K562 (cell line): ENCODE data around the gene STXBP6. TPM values are rescaled to one million over a fixed set of nuclear protein-coding genes. Genes with fewer than 3 reads are reported as not detected.
A peak's percentile ranks its signal among the peaks of the same experiment; 100 is the strongest.

Experiments used
- ATAC-seq: fragments of 200-7000 bp; cut with Tn5 transposase; 3 replicates; pipeline ENCODE4 v1.9.1; 2020; ENCODE audit warnings: moderate library complexity
- BruUV-seq: library from RNA; stranded (reverse); fragments of 400-500 nt; replicated peaks from 2 replicates; lab custom pipeline; 2021; lab: Mats Ljungman, UMichigan
- CTCF ChIA-PET: fragments of 300-600 bp; formaldehyde crosslinking; extraction: SDS; loops from one replicate; lab custom pipeline; 2021; ENCODE audit warnings: low intra/inter-chr PET ratio; lab: Yijun Ruan, JAX
- POLR2A ChIA-PET: fragments of 300-600, 350-650 bp; sonication (Branson Sonifier 250); formaldehyde crosslinking; extraction: SDS; loops from one replicate; lab custom pipeline; 2021; ENCODE audit warnings: antibody characterized with exemption, inconsistent platforms; lab: Yijun Ruan, JAX
- DNase-seq, 4 experiments: peaks; one replicate each; pipeline versions ENCODE4 v3.0.0 to v3.0.0-alpha.2; 2011 to 2018; ENCODE audit warnings: low spot score in 3 of 4, mixed read lengths in 3 of 4; ENCODE audit errors: extremely low read depth in 1 of 4
- FAIRE-seq: peaks from 2 replicates; lab custom pipeline; 2011; peaks lifted over from hg19 to GRCh38; lab: Jason Lieb, UNC
- H2AFZ ChIP-seq: 2 replicates; pipeline ENCODE4 v1.6.0; 2011; ENCODE audit warnings: low read depth, low read length, control low read depth, inconsistent platforms
- H3K27ac ChIP-seq: fragments of 200-600 bp; 3 replicates; pipeline ENCODE4 v1.8.0; 2011; ENCODE audit warnings: low read depth, mild to moderate bottlenecking, control low read depth, inconsistent platforms, low read length, moderate library complexity, mixed read lengths; ENCODE audit errors: extremely low read depth
- H3K27me3 ChIP-seq, 2 experiments: fragments of 300-600 bp in 1 of 2; 2 replicates in 1 of 2; 3 replicates in 1 of 2; pipeline versions ENCODE4 v1.6.0 to v1.8.0; 2011; ENCODE audit warnings: inconsistent platforms in 2 of 2, low read length in 2 of 2, mild to moderate bottlenecking in 1 of 2, mixed read lengths in 1 of 2, moderate library complexity in 1 of 2; ENCODE audit not compliant: control insufficient read depth in 2 of 2, insufficient read depth in 2 of 2
- H3K36me3 ChIP-seq: fragments of 300-600 bp; 3 replicates; pipeline ENCODE4 v1.8.0; 2011; ENCODE audit warnings: mild to moderate bottlenecking, low read length, inconsistent platforms; ENCODE audit not compliant: control insufficient read depth, insufficient read depth
- H3K4me1 ChIP-seq, 2 experiments: fragments of 200-600 bp in 1 of 2; replicated peaks in 1 of 2; 2 replicates in 1 of 2; 3 replicates in 1 of 2; pipeline versions ENCODE4 v1.5.1 to v1.8.0; 2011; ENCODE audit warnings: inconsistent platforms in 2 of 2, low read length in 2 of 2, mild to moderate bottlenecking in 1 of 2, mixed read lengths in 1 of 2, moderate library complexity in 1 of 2; ENCODE audit not compliant: control insufficient read depth in 2 of 2, insufficient read depth in 2 of 2
- H3K4me2 ChIP-seq: 2 replicates; pipeline ENCODE4 v1.6.1; 2011; ENCODE audit warnings: low read length, control low read depth, inconsistent platforms, mixed read lengths; ENCODE audit not compliant: insufficient read depth
- H3K4me3 ChIP-seq: fragments of 200-600 bp; sonication (generic), shearing (Covaris generic); 2 replicates; pipeline ENCODE4 v1.5.1; 2016; ENCODE audit warnings: control low read depth, inconsistent platforms
- H3K79me2 ChIP-seq: fragments of 200-600 bp; 3 replicates; pipeline ENCODE4 v1.8.0; 2011; ENCODE audit warnings: low read length, inconsistent platforms; ENCODE audit not compliant: control insufficient read depth, insufficient read depth
- H3K9ac ChIP-seq, 2 experiments: 2 replicates each; pipeline versions ENCODE4 v1.6.0 to v1.6.1; 2011; ENCODE audit warnings: low read depth in 2 of 2, low read length in 2 of 2, control low read depth in 1 of 2, inconsistent platforms in 1 of 2, mild to moderate bottlenecking in 1 of 2, mixed read lengths in 1 of 2; ENCODE audit not compliant: insufficient read depth in 1 of 2
- H3K9me1 ChIP-seq: one replicate; pipeline ENCODE4 v1.6.0; 2011; ENCODE audit warnings: inconsistent platforms, mild to moderate bottlenecking, low read length, moderate library complexity; ENCODE audit not compliant: control insufficient read depth, insufficient read depth
- H3K9me3 ChIP-seq: replicated peaks from 2 replicates; pipeline ENCODE4 v1.5.1; 2011; ENCODE audit warnings: low read depth, low read length, inconsistent platforms; ENCODE audit not compliant: control insufficient read depth, insufficient read depth
- H4K20me1 ChIP-seq: replicated peaks from 2 replicates; pipeline ENCODE4 v1.6.1; 2011; ENCODE audit warnings: low read length, inconsistent platforms, mixed read lengths; ENCODE audit not compliant: control insufficient read depth, insufficient read depth
- HMBOX1 ChIP-seq: sonication (generic); IDR thresholded peaks from 2 replicates; pipeline ENCODE4 v1.6.1; 2016
- POLR2A ChIP-seq: fragments of 450-650 bp; conservative IDR thresholded peaks from 2 replicates; pipeline ENCODE4 v1.6.1; 2016
- RAD51 ChIP-seq: fragments of 450-650 bp; IDR thresholded peaks from 2 replicates; pipeline ENCODE4 v1.7.1; 2016; ENCODE audit warnings: low read depth, mild to moderate bottlenecking, borderline replicate concordance
- SMAD2 ChIP-seq: fragments of 150-350 bp; IDR thresholded peaks from 2 replicates; pipeline ENCODE4 v1.6.1; 2014; ENCODE audit warnings: low read depth, mild to moderate bottlenecking, low read length
- TCF7 ChIP-seq: sonication (generic); IDR thresholded peaks from 2 replicates; pipeline ENCODE4 v1.6.1; 2016; ENCODE audit warnings: antibody characterized with exemption, borderline replicate concordance
- THRA ChIP-seq: fragments of 450-650 bp; IDR thresholded peaks from 2 replicates; pipeline ENCODE4 v1.6.1; 2017; ENCODE audit warnings: mild to moderate bottlenecking, moderate library complexity
- WGBS: fragments of 100-300 bp; shearing (Covaris generic); methylation state at CpG from one replicate; pipeline ENCODE4 v1.1.6; 2016; ENCODE audit warnings: low coverage, mixed read lengths; ENCODE audit not compliant: insufficient coverage; ENCODE audit errors: missing lambda C conversion rate; 5-methylcytosine and 5-hydroxymethylcytosine counted together
- in situ Hi-C: fragments of 300-500 bp; cut with MboI; formaldehyde crosslinking; loops from 4 replicates; pipeline ENCODE4 v1.15.0; 2018; ENCODE audit warnings: inconsistent platforms, mixed read lengths
- intact Hi-C: fragments of 100-400 bp; cut with micrococcal nuclease; formaldehyde crosslinking; loops from 2 replicates; pipeline ENCODE4 v1.14.2; 2022
- polyA plus RNA-seq, 8 experiments: library from polyadenylated mRNA; depleted of rRNA in 4 of 8; stranded (reverse) in 5 of 8; unstranded in 3 of 8; fragments of >200 nt; fragmentation: Nextera tagmentation in 2 of 8; fragmentation: Illumina TruSeq in 1 of 8; extraction: Ambion mirVana in 2 of 8; extraction: Trizol in 1 of 8; gene quantifications; 2 replicates each; pipeline versions ENCODE4 v1.2.1 to v1.2.3, GENCODE V29; 2011 to 2014; ENCODE audit warnings: inconsistent platforms in 1 of 8, missing spikeins in 1 of 8
- total RNA-seq, 7 experiments: library from RNA; depleted of rRNA in 6 of 7; stranded (reverse); fragments of >200 nt in 6 of 7; fragmentation: Illumina TruSeq in 2 of 7; extraction: Trizol in 2 of 7; gene quantifications; 2 replicates each; pipeline versions ENCODE4 v1.2.1 to v1.2.3, GENCODE V29; 2011 to 2021; ENCODE audit warnings: low replicate concordance in 1 of 7

Gene STXBP6
- total and polyA plus RNA-seq, 9 of the 15 experiments (the other 6 are each of a cell fraction or from before 2014, with no cell fraction given) = 0.27 to 0.89 (median 0.59) TPM

- TF ChIP-seq THRA (no peak), SMAD2 (no peak), TCF7 (no peak), POLR2A (no peak)
- TF ChIP-seq, all 486 proteins: peak for 0
Observed at GRCh38 chr14:25041898-25042297, 8.0 kb downstream of the STXBP6 start (continued).

- TF ChIP-seq RAD51 = no peak
- TF ChIP-seq HMBOX1 = 0 out of 2 replicates have a peak, but pooled peaks have one; percentile 50
- intact Hi-C loops (loop anchor here (10.0 kb wide), 3 partner anchors 87 to 327 kb away; no protein-coding TSS in a partner anchor), in situ Hi-C loops (loop anchor here (10.0 kb wide), 1 partner anchor 237 kb away; no protein-coding TSS in a partner anchor)
- no peaks in the 10 kb centered on the region; a peak in 2 of 5 replicates for H3K4me1 ChIP-seq
- H3K9me1 ChIP-seq = no peaks in the 10 kb centered on the region
- no peak overlapping the region for H3K9ac ChIP-seq
- no peaks in the 10 kb centered on the region for H3K36me3 ChIP-seq
- no peak overlapping the region for H3K27ac ChIP-seq
- H2AFZ ChIP-seq = no peak overlapping the region
- no TSS peak for BruUV-seq
- H3K79me2 ChIP-seq = no peaks in the 10 kb centered on the region
- CTCF ChIA-PET = no interaction called here
- H4K20me1 ChIP-seq = no peaks in the 10 kb centered on the region
- no peak for DNase-seq
- ATAC-seq = no peak
- H3K4me3 ChIP-seq = no peak overlapping the region
- 0% methylated on average over 3 of the region's 4 CpGs for whole genome bisulfite sequencing
- POLR2A ChIA-PET = no interaction called here
- no peaks in the 10 kb centered on the region for H3K9me3 ChIP-seq
- no peaks in the 10 kb centered on the region; a peak in 1 of 5 replicates for H3K27me3 ChIP-seq
- H3K4me2 ChIP-seq = no peak overlapping the region
- no peak for FAIRE-seq
Observed at GRCh38 chr14:25041484-25041883, 8.5 kb downstream of the STXBP6 start.
